ENCODE measurements around the gene ITPR3.

The ITPR3 gene

GRCh38 chr6:33585403-33586107 is 35.6 kb upstream of the ITPR3 start:
- no peak for DNase-seq (ENCODE audit: low read depth)
- H3K4me3 ChIP-seq (ENCODE audit: low read depth, low read length) = no peak overlapping the region
- peak; percentile 83 for TF ChIP-seq CTCF (IDR thresholded peaks at IDR 0.05; ENCODE audit: control insufficient read depth, extremely low read depth, insufficient read depth)

- TF ChIP-seq CTCF (IDR thresholded peaks at IDR 0.05; ENCODE audit: control insufficient read depth, extremely low read depth, insufficient read depth) = no peak
- no peak for DNase-seq (ENCODE audit: low read depth)
- no peak overlapping the region for H3K4me3 ChIP-seq (ENCODE audit: low read depth, low read length)
Observed at GRCh38 chr6:33586108-33586640, 34.9 kb upstream of the ITPR3 start.

DNA sequence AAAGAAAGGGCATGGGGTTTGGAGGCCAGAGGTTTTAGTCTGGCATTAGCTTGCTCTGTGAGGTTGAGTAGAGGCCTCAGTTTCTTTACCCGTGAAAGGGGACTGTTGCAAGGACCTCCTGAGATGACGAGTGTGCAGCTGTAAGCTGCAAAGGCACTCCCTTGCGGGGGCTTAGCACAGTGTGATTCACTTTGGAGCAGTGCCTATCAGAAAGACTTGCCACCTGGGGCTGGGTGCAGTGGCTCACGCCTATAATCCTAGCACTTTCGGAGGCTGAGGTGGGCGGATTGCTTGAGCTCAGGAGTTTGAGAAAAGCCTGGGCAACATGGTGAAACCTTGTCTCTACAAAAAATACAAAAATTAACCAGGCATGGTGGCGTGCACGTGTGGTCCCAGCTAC is 33.6 kb upstream of the ITPR3 start:
- no peak overlapping the region for H3K4me3 ChIP-seq (ENCODE audit: low read depth, low read length)
- TF ChIP-seq CTCF (IDR thresholded peaks at IDR 0.05; ENCODE audit: control insufficient read depth, extremely low read depth, insufficient read depth) = no peak
- no peak for DNase-seq (ENCODE audit: low read depth)

GRCh38 chr6:33588894-33589293 is 32.2 kb upstream of the ITPR3 start:
- TF ChIP-seq CTCF (IDR thresholded peaks at IDR 0.05; ENCODE audit: control insufficient read depth, extremely low read depth, insufficient read depth) = no peak
- no peak overlapping the region for H3K4me3 ChIP-seq (ENCODE audit: low read depth, low read length)
- no peak for DNase-seq (ENCODE audit: low read depth)

- no peak for TF ChIP-seq CTCF (IDR thresholded peaks at IDR 0.05; ENCODE audit: control insufficient read depth, extremely low read depth, insufficient read depth)
Observed at GRCh38 chr6:33589392-33589730, 31.8 kb upstream of the ITPR3 start.

DNA sequence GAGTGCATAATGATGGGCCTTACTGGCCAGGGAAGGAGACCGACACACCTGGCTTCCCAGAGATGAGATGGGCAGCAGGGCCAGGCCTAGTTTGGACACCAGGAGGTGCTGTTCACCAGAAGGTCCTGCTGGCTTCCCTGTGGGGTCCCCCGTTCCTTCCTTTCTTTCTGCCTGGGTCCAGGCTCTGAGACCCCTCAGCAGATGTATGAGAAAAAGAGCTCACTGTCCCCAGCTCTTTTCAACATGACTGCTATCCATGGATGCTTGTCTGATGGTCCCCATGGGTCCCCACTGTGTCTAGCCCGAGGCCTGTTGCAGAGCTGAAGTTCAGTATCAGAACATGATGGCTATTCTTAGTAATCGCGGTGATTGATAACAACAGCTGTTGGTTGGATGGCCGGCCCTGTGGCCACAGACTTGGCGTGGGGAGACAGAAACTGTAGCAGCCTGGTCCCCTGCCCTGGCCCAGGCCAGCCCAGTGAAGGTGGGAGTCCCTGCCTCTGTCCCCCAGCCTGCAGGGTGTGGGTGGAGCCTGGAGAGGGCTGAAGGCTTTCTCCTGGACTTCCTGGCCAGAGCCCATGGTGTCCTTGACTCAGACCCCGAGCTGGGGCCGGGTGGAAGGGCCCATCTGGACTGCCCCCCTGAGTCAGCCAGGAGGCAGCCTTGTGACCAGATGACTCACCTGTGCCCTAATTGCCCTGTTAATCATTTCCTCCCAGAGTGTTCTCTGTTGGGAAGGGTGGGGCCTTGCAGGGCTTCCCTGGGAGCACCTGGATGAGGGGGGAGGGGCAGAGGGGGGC is 31.2 kb upstream of the ITPR3 start:
- peak; percentile 67 for TF ChIP-seq CTCF (IDR thresholded peaks at IDR 0.05; ENCODE audit: control insufficient read depth, extremely low read depth, insufficient read depth)
- no peak overlapping the region for H3K4me3 ChIP-seq (ENCODE audit: low read depth, low read length)
- DNase-seq (ENCODE audit: low read depth) = no peak

More at GRCh38 chr6:33589392-33589730, 31.8 kb upstream of the ITPR3 start:
- no peak overlapping the region for H3K4me3 ChIP-seq (ENCODE audit: low read depth, low read length)
- no peak for DNase-seq (ENCODE audit: low read depth)
